Hippocampal formation (tissue), 2 donors: ENCODE results near the gene HSPA4.
A peak's percentile ranks its signal among the peaks of the same experiment; 100 is the strongest.

Experiments
- DNase-seq, 2 donors: peaks; one replicate each; lab custom pipeline; 2025; lab: John Stamatoyannopoulos, UW

The HSPA4 gene

DNA sequence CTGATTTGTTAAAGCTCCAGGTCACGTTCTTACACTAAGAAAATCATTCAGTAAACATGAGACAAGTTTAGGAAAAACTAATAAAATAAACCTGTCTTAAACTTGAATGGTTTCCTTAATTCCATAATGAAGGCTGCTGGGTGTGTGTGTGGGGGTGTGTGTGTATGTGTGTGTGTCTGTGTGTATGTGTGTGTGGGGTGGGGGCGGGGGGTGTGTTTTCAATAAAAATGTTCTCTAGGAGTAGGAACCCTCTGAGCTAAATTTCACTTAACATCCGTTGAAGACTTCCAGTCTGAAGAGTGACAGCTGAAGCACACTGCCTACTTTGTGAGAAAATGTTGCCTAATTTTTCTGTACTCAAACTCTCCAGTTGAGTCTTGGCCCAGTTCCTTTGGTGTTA lies 54.5 kb downstream of the HSPA4 start:
- no peak for DNase-seq

DNA sequence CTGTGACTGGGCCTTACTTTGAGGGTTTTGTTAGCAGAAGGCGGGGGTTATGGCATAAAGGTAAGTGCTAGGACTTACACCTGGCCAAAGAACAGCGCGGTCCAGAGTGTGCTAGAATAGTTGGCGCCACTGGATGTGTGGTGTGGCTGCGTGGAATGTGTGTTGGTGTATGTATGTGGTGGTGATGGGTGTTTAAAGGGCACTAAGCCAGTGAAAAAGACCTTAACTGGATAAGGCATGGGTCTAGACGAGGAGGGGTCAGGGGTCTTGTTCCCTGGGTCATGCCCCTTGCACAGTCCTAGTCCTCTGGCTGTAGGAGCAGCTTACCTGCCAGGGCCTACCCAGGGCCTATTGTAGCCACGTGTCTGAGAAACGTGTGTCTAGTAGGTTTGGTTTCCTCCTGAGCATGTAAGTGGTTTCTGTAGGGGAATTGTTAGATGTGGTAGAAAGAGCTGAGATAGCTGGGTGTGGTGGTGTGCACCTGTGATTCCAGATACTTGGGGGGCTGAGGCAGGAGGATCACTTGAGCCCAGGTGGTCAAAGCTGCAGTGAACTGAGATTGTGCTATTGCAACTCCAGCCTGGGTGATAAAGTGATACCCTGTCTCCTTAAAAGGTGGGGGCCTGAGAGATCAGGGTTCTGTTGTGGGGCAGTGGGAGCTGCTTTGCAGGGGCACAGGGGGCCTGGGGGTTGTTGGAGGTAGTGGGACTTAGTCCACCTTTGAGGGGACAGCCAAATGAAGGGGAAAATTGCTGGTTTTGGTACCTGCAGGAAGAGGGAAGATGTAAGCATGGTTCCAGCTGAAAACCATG lies 55.2 kb downstream of the HSPA4 start:
- no peak for DNase-seq

DNA sequence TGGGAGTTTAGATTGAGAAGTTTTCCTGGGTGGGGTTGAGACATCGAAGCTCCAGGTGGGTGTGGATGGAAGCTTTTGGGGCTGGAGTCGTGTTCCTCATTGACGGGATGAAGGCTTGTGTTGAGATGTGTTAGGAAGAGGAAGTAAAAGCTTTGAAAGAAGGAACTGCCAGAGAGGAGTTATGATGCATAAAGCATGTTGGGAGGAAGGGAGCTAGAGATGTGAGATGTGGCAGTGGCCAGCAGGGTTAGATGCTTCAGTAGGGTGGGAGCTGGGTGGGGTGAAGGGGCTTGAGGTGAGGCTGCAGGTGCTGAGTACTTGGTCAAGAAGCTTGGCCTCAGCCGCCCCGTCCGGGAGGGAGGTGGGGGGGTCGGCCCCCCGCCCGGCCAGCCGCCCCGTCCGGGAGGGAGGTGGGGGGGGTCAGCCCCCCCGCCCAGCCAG lies 56.7 kb downstream of the HSPA4 start:
- DNase-seq: no peak

DNA sequence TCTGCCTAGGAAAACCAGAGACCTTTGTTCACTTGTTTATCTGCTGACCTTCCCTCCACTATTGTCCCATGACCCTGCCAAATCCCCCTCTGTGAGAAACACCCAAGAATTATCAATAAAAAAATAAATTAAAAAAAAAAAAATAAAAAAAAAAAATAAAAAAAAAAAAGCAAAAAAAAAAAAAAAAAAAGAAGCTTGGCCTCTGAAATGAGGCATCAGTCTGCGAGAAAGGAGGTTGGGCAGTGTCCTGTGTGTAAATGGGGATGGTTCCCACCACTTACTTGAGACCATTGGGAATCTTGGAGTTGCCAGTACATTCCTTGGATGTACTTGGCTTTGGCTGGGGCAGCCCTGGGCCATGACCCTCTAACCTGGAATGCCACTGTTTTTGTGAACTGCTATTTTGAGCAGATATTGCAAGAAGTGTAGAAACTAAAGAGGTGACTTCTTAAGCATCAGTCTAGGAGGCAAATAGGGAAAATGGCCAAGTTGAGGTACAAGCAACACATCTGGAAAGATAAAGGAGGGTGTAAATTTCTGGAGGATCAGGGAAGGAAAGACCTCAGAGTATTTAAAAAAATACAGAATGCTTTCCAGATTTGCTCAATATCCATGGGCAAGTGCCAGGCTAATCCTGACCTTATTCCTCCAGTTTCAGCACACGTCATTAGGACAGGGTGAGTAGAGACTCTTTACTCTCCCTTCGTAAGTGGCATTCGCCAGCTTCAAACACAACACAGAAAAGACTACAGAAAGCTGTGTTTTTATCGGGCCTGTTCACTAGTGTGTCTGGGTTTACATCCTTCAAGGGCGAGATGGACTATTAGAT lies 58.1 kb downstream of the HSPA4 start:
- DNase-seq: no peak

DNA sequence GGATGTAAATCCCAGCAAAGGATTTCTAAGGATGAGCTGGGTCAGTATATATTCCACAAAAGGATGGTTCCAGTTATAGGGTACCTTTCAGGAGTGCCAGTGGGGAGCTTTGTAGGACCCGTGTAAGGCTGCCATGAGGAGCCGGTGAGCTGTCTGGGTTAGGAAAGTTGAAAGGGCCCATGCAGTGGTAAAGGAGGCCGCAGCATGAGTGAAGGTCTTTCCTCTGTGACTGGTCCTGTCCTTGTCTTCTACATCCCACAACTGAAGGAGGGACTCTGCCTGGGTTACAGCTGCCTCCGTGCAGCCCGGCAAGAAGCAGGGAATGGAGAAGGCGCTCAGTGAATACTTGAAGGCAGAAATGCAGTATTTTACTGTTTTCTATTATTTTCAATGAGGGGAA lies 58.9 kb downstream of the HSPA4 start:
- no peak for DNase-seq

DNA sequence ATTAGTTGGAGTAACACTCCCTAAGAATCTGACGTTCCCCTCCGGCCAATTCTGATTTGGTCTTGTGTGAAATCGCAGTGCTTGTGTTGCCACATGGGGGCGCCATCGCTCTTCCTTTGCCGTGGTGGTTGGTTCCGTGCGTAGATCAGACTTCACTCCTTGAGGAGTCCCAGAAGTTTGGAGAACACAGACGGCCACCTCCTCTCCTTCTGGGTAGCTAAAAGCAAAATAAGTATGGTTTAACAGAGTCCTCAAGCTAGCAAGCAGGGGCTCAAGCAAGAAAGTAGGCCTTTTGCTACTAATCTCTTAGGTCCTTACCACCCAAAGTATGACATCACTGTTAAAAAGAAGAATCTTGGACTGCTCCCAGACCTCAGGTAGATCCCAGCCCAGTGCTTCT lies 59.5 kb downstream of the HSPA4 start:
- peak; percentile 67 to 80 for DNase-seq

DNA sequence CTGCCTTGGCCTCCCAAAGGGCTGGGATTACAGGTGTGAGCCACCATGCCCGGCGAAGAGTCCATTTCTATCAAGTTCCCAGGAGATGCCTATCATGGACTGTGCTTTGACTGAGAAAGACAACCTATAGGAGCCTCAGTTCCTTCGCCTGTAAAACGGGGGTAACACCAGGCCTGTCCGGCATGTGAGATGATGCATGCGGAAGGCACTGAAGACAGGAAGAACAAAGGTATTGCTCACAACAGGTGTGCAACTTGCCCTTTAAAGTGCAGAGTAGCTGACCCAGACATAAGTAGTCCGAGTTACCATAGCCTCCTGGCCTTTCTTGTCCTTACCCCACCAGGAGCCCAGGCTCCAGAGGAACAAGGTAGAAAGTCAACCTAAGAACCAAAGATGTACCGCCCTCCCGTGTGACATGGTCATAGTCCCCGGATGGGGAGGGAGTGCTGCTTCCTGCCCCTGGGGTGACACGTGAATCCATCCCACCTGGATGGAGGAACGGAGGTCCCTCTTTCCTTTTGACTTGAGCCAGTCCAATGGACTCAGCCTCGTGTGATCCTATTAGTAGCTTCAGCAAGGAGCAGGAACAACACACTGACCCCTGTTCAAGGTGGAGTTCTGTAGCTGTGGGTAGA lies 60.3 kb downstream of the HSPA4 start:
- no peak for DNase-seq

DNA sequence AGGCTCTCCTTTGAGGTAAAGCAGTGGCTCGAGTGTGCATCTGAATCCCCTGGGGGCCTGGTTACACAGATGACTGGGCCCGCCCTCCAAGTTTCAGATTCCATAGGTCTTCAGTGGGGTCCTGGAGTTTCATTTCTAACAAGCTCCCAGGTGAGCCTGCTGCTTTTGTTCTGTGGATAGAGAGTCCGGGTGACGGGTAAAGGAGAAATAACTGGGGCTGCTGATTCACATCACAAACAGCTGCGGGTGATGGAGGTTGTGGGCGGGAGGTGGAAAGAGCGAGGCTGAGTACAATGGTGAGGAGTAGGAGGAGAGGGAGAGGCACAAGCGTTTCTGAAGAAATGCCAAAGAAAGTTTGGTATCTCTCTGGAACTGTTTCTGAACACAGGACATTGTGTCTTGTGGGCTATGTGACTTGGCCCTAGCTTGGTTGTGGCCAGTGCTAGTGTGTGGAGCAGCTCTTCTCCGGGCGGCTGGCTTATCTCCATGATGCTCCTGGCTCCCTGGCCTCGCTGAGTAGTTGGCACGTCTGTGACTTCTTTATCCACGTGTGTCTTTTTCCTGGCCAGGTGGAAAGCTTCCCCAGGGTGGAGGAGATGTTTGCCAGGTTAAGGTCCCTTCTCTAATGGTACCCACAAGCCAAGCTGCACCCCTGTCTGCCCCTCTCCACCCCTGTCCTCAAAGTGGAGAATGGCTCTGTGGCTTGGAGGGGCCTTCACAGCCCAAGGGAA lies 61.7 kb downstream of the HSPA4 start:
- DNase-seq: no peak

DNA sequence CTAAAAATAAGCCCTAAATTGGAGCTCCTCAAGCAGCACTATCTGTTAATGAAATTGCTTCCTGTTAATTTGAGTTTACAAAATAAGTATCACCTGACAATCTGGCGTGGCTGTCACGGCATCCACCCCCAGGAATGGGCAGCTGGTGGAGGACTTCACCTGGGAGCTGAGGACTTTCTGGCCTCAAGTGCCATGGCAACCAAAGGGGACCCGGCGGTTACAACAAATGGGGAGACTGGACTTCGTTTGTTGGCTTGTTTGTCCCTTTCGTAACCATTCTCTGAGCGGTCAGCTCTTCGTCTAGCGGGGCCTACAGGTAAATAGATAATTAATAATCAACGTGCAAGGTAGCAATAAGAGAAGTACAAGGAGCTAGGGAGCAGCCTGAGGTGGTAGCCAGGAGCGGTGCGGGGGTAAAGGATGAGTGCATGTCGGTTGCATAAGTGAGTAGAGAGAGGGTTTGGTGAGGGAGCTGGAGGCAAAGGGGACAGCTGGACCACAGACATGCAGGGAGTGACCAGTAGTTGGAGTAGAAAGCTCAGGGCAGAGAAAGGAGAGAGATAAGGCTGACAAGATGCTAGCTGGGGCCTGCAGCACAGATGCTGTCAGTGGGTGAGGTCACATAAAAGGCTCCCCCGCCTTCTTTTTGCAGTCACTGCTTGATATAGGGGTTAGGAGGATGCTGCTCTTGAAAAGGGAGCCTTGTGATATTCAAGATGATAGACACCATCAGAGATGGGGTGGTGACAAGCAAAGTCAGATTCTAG lies 62.5 kb downstream of the HSPA4 start:
- no peak for DNase-seq

DNA sequence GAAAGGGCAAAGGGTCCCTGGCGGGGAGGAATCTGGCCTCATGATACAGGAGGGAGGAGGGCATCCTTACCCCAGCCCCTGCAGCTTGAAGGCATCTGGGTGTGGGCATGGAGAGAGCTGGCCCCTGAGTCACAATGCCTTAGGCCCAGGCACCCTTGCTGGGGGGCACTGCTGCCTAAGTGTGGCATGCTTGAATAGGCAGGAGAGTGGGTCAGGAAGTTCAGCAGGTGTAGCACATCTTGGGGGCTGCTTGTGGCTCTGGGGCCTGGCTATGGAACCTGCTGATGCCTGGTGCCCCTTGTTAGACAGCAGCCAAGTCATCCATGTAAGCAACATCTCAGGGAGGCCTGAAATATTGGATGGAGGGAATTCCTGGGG lies 63.1 kb downstream of the HSPA4 start:
- no peak for DNase-seq

DNA sequence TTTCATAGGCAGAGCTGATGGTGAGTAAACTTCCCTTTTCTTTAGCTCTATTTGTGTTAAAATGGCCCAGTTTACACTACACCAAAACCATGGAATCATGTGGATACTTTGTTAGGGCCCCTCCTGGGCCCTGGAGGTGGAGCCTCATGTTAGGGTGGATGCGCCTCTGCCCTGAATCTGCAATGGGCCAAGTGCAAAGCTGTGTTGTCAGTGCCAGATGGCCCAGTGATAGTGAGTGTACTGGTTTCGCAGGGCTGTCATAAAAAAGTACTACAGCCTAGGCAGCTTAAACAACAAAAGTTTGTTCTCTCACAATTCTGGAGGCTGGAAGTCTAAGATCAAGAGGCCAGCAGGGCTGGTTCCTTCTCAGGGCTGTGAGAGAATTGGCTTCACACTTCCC lies 64.8 kb downstream of the HSPA4 start:
- no peak for DNase-seq

DNA sequence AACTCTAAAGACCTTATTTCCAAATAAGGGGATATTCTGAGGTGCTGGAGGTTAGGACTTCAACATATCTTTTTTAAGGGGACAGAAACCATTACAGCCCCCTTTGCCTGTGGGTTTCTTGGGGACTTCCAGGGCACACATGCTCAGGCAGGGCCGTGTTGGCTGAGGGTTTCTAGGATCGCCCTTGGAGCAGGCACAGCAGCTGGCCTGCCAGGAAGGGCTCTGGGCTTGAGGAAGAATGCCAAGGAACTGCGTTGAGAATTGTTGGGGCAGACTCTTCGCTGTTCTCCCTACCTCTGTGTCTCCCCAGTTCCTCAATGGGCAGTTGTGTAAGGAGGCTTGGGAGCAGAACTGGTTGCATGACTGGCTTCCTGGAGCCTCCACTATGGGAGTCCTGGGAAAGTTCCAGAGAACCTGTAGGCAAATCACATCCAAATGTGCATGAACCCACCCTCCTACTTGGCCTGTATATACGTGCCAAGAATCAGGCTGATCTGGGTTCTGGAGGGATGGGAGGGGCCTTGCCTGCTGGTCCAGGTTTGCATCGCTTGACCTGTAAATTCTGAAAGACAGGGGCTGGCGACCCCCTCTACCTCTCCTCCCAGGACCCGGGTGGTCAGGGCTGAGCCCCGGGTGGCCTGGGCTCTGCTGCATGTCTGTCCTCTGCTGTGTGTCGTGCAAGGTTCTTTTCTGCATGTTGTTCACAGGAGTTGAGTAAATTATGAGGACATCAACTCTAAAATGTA lies 65.5 kb downstream of the HSPA4 start:
- no peak for DNase-seq

DNA sequence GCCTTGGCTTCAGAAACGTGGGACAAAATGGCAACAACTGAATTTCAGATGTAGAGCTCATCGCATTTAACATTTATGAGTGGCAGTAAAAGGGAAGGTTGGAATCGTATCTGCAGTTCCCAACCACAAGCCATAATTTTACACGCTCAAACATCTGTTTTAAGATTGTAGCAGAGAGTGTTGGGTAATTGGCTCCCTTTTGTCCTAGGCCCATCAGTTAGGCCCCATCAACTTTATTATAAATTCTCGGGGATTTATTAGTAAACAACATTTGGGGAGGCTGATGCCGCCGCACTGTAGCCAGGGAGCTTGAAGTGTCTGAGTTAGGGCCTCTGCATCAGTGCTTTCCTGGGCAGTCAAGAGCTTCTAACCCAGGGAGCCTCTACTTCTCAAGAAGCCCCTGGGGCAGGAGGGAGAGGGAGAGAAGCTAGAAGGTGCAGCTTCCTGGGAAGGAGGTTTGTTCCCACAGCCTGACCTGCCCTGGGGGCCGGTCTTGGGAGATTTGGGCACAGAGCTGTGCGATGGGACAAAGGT lies 66.2 kb downstream of the HSPA4 start:
- no peak for DNase-seq

DNA sequence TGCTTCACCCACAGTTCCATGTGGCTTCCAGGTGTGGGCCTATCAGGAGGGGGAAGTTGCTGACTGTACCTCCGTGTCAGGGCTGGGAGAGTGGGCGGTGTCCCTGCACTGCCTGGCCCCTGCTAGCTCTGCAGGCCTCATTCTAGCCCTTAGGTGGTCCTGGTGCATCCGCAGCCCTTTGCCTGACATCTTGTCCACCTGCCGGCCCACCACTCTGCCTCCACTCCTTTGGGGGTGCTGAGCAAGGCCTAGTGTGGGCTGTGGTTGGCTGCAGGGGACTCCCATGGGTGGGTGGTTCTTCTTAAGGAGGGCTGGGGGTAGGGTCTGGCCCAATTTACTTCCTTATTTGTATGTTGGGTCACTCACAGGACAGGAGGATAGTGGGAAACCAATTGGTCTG lies 66.9 kb downstream of the HSPA4 start:
- no peak for DNase-seq

DNA sequence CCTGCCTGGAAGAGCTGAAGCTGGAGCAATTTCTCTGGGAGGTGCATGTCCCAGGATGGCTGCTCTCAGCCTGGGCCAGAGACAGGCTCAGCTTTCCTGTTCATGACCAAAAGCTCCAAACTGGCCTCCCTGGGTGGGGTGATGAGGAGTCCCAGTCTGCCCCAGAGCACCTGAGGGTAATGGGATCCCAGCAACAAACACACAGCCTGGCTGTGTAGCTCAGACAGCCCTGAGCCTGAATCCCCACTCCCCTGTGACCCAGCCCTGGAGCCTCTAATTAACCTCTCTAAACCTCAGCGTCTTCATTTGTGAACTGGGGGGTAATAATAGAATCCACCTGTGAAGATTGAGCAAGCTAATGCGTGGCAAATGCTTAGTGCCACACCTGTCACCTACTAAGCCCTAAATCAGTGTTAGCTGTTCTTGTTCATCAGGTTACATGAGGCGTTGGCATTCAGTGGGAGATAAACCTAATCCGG lies 67.5 kb downstream of the HSPA4 start:
- no peak for DNase-seq

DNA sequence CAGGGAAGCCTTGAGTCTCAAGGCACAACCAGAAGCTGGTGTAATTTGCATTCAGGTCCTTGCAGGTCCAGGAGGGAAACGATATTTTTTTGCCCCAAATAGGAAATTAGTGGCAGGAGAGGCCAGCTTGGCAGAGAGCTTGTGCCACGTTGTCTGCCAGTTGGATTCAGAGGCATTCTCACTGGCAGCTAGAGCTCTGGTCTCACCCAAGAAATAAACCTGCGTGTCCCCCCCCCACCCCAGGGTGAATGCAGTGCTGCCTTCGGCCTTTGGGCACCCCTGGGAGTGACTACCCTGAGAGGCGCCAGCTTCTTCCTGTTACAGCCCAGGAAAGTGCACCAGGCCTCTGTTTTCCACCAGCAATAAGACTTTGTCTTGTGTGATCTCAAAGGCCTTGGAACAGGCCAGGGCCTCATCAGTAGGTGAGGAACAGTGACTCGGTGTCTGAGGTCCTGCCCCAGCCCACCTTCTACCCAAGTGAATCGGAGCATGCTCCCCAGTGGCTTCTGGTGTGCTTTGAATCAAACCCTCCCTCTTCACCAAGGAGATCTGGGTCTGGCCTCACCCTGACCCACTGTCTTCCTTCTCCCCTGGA lies 68.4 kb downstream of the HSPA4 start:
- DNase-seq: peak; percentile 23 to 36

DNA sequence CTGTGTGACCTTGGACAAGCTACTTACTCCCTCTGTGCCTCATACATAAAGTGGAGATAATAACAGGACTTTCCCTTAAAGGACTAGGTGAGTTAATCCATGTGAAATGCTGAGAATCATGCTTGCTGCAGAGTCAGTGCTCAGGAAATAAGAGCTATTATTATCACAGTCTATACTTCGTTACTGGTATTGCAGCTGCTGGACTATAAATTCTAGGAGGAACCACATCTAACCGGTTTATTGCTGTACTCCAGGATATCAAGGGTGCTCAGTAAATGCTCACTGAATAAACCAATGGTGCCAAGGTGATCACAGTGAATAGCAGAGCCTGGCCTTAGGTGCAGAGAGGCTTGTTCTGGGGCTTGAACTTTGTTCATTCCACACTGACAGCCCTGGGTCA lies 69.3 kb downstream of the HSPA4 start:
- no peak for DNase-seq

DNA sequence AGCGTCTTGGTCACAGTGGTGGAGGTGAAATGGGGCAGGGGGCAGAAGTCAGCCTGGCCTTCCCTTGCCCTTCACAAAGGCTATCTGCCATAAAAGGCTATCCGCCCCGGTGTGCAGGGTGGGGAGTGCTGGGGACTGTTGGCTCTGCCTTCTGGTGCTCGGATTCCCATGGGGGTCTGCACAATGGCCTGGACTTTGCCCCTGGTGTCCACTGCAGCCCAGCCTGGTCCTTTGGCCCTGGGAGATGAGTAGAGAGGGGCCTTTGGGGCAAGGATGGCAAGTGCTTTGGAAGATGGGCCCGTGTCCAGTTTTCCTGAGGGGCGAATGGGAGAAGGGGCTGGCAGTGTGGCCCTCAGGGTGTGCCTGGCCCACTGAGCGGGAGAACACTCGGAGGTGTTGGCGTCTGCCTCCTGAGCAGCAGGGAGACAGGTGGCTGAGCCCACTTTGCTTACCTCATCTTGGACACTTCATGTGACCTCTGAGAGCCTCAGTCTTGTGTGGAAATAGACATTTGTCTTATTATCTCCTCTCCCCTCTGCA lies 69.9 kb downstream of the HSPA4 start:
- DNase-seq: no peak

DNA sequence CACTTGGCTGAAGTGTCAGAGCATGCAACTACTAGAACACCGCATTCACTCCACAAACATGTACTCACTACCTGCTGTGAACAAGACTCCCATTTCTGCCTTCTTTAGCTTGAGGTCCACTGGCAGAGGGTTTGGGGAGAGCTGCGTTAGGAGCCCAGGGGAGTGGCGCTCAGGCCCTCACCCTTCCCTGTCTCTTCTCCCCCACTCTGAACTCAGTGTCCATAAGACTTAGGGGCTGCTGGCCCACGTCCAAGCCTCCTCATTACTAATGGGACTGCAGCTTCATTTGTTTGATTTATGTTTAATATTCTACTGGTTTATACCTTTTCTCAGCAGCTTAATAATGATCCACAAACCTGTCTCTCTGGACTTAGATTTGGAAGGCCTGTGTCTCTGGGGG lies 70.9 kb downstream of the HSPA4 start:
- no peak for DNase-seq

DNA sequence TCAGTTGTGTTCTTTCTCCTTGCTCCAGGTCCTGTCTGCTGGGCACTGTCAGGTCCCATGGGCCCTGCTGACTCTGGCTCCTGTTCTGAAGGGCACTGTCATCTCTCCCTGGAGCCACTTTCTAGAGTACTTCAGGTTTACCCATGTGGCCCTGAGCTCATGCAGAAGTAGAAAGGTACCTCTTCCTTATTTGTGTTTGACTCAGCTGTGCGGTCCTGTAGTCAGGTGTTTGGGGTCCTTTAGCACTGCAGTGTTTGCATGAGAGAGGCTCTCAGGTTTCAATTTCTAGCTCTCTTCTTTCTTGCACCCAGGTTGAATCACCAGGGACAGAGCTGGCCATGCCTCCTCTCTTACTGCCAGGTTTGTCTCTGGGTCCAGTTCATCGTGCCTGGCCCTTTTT lies 71.5 kb downstream of the HSPA4 start:
- DNase-seq: no peak
